SK-N-SH treated with all-trans-retinoic acid at 6 μM for 48 hours (cell line): ENCODE measurements around the gene GPR34.

ENCODE experiments used
- ESRRG ChIP-seq: fragments of 250-450 bp; sonication (Bioruptor Pico); IDR thresholded peaks from 2 replicates; pipeline ENCODE4 v1.6.1; 2021; ENCODE audit warnings: mild to moderate bottlenecking
- GLIS3 ChIP-seq: fragments of 250-450 bp; sonication (Bioruptor Pico); IDR thresholded peaks from 2 replicates; pipeline ENCODE4 v1.5.0; 2020; ENCODE audit warnings: mild to moderate bottlenecking, moderate library complexity
- PPARA ChIP-seq: fragments of 250-450 bp; sonication (Bioruptor Pico); IDR thresholded peaks from 2 replicates; pipeline ENCODE4 v1.5.0; 2020; ENCODE audit warnings: mild to moderate bottlenecking, borderline replicate concordance
- RARB ChIP-seq: fragments of 250-450 bp; sonication (Bioruptor Pico); IDR thresholded peaks from 2 replicates; pipeline ENCODE4 v1.8.0; 2021; ENCODE audit warnings: mild to moderate bottlenecking, moderate library complexity
- TCF4 ChIP-seq: fragments of 250-450 bp; sonication (Bioruptor Pico); IDR thresholded peaks from 2 replicates; pipeline ENCODE4 v1.8.0; 2021; ENCODE audit warnings: mild to moderate bottlenecking, moderate library complexity, borderline replicate concordance
- ZFP3 ChIP-seq: fragments of 250-450 bp; sonication (Bioruptor Pico); IDR thresholded peaks from 2 replicates; pipeline ENCODE4 v1.5.0; 2020; ENCODE audit warnings: mild to moderate bottlenecking, moderate library complexity
- ZFP30 ChIP-seq: fragments of 450-650 bp; formaldehyde crosslinking; IDR thresholded peaks from 2 replicates; pipeline ENCODE4 v1.5.0; 2022; ENCODE audit warnings: mild to moderate bottlenecking, moderate library complexity
- ZNF70 ChIP-seq: fragments of 450-650 bp; formaldehyde crosslinking; IDR thresholded peaks from 2 replicates; pipeline ENCODE4 v1.5.0; 2020; ENCODE audit warnings: mild to moderate bottlenecking, moderate library complexity
- TF ChIP-seq, protein P1 (sequence below): fragments of 250-450 bp; sonication (Bioruptor Pico); IDR thresholded peaks from 2 replicates; pipeline ENCODE4 v1.5.1; 2020; ENCODE audit warnings: low read depth, mild to moderate bottlenecking, moderate library complexity
- TF ChIP-seq, protein P2 (sequence below): fragments of 250-450 bp; sonication (Bioruptor Pico); IDR thresholded peaks from 2 replicates; pipeline ENCODE4 v1.8.0; 2020; ENCODE audit warnings: mild to moderate bottlenecking, moderate library complexity, borderline replicate concordance

- TF ChIP-seq RARB (CRISPR knock-in tag) (no peak), ZFP30 (CRISPR knock-in tag) (no peak), GLIS3 (no peak), ESRRG (CRISPR knock-in tag) (no peak), ZFP3 (CRISPR knock-in tag) (no peak), PPARA (CRISPR knock-in tag) (no peak), ZNF70 (CRISPR knock-in tag) (no peak), TCF4 (CRISPR knock-in tag) (no peak)
- TF ChIP-seq, protein P1, sequence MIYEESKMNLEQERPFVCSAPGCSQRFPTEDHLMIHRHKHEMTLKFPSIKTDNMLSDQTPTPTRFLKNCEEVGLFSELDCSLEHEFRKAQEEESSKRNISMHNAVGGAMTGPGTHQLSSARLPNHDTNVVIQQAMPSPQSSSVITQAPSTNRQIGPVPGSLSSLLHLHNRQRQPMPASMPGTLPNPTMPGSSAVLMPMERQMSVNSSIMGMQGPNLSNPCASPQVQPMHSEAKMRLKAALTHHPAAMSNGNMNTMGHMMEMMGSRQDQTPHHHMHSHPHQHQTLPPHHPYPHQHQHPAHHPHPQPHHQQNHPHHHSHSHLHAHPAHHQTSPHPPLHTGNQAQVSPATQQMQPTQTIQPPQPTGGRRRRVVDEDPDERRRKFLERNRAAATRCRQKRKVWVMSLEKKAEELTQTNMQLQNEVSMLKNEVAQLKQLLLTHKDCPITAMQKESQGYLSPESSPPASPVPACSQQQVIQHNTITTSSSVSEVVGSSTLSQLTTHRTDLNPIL, result no peak
- TF ChIP-seq, protein P2, sequence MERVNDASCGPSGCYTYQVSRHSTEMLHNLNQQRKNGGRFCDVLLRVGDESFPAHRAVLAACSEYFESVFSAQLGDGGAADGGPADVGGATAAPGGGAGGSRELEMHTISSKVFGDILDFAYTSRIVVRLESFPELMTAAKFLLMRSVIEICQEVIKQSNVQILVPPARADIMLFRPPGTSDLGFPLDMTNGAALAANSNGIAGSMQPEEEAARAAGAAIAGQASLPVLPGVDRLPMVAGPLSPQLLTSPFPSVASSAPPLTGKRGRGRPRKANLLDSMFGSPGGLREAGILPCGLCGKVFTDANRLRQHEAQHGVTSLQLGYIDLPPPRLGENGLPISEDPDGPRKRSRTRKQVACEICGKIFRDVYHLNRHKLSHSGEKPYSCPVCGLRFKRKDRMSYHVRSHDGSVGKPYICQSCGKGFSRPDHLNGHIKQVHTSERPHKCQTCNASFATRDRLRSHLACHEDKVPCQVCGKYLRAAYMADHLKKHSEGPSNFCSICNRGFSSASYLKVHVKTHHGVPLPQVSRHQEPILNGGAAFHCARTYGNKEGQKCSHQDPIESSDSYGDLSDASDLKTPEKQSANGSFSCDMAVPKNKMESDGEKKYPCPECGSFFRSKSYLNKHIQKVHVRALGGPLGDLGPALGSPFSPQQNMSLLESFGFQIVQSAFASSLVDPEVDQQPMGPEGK (CRISPR knock-in tag), result no peak
Observed at GRCh38 chrX:41672643-41673042, 16.1 kb upstream of the GPR34 start.
